ENCODE data around the gene UBL4A.

Gene UBL4A

DNA sequence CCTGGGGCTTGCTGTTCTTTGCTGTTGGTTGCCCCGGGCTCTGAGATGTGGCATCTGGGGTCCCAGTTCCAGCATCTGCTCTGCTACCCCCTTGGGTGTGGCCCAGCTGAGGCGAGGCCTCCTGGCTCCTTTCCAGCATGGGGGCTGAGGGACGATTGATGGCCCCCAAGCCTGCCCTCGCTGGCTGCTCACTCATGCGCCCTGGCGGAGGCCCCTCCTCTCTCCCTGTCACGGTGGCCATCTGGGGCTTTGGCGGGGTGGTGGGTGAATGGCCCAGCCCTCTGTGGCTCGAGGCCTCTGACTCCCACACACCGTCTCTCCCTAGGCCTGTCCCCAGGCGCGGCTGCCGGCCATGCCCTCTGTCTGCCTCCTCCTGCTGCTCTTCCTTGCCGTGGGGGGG, 26.6 kb downstream of the UBL4A start:
- TF ChIP-seq, protein P1, sequence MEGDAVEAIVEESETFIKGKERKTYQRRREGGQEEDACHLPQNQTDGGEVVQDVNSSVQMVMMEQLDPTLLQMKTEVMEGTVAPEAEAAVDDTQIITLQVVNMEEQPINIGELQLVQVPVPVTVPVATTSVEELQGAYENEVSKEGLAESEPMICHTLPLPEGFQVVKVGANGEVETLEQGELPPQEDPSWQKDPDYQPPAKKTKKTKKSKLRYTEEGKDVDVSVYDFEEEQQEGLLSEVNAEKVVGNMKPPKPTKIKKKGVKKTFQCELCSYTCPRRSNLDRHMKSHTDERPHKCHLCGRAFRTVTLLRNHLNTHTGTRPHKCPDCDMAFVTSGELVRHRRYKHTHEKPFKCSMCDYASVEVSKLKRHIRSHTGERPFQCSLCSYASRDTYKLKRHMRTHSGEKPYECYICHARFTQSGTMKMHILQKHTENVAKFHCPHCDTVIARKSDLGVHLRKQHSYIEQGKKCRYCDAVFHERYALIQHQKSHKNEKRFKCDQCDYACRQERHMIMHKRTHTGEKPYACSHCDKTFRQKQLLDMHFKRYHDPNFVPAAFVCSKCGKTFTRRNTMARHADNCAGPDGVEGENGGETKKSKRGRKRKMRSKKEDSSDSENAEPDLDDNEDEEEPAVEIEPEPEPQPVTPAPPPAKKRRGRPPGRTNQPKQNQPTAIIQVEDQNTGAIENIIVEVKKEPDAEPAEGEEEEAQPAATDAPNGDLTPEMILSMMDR (IDR thresholded peaks at IDR 0.05; ENCODE audit: low read depth, low read length) = no peak
- no peak for TF ChIP-seq MYC (IDR thresholded peaks at IDR 0.05; ENCODE audit: low read depth, low read length)
- H3K4me3 ChIP-seq (ENCODE audit: low read depth, low read length) = no peak overlapping the region

DNA sequence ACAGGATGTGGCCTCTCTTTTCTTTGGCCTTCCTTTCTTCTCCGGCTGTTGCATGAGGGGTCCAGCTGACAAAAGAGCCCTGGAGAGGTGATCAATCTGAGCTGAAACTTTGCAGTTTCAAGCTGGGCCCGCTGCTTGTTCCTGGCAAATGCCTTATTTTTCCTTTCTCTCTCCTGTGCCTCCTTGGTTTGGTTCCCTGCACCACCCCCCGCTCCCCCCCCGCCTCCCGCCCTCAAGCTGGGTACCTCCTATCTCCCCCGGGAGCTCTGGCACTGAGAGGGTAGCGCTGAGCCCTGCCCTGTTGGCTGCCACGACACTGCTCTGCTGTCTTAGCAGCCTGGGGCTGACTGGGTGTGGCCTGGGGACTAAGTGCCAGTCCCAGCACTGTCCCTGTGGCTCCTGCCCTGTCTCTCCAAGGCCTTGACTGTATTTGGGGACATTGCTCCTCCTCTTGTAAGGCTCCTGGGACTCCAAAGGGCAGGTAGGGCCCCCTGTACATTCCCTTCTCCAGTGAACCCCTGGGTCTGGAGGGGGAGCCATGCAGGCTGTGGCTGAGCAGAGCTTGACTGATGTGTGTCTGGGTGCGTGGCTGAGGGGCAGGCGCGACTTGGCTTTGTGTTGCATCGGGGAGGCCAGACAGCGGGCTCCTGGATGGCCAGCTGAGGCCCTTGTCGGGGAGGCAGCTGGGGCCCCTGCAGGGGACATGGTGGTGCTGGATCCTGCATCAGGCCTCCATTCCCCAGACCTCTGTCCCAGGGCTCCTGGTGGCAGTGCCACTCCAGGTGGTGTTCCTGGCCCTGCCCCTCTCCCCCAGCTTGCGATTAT, 27.2 kb downstream of the UBL4A start:
- H3K4me3 ChIP-seq (ENCODE audit: low read depth, low read length) = peak overlapping the region; percentile 62
- peak; percentile 52 for DNase-seq (ENCODE audit: low read depth)
- TF ChIP-seq, protein P2, sequence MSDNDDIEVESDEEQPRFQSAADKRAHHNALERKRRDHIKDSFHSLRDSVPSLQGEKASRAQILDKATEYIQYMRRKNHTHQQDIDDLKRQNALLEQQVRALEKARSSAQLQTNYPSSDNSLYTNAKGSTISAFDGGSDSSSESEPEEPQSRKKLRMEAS (IDR thresholded peaks at IDR 0.05; ENCODE audit: low read depth, low read length) = no peak
- TF ChIP-seq, protein P1 (IDR thresholded peaks at IDR 0.05; ENCODE audit: low read depth, low read length) = no peak
- TF ChIP-seq POLR2A (IDR thresholded peaks at IDR 0.05; ENCODE audit: extremely low read depth, insufficient read length) (no peak), MYC (IDR thresholded peaks at IDR 0.05; ENCODE audit: low read depth, low read length) (no peak)

More for the DNA sequence above, 26.6 kb downstream of the UBL4A start:
- DNase-seq (ENCODE audit: low read depth) = peak; percentile 35

DNA sequence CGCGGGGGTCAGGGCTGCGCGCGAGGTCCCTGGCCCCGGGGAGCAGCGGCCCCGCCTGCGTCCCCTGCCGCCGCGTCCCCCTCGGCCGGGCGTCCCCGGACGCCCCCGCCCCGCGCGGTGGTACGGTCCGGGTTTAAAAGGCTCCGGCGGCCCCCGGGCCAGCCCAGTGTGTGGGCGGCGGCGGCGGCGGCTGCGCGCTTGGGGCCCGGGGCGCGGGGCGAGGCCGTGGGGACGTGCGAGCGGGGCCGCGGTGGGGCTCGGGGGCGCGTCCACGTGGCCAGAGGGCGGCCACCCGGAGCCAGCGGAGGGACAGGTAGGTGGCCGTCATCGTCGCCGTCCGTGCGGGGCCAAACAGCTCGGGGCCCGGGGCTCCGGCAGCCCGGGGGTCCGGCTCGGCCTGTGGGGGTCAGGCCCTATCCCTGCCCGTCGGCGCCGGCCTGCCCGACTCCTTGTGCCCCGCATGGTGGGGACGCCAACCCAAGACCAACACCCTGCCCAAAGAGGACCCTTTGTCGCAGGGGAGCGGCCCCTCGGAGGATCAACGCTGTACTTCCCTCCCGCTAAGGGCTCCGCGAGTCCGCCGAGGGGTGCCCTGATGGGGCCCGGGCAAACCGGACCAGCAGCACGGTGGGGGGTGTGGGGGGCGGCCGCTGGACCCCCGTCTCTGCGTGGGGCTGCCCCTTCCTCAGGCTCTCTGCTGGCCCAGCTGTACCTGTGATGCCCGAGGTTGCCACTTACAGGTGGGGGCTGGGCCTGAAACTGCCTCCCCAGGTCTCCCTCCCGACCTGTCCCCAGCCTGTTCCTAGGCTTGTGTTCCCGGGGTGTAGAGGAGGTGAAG, 28.1 kb downstream of the UBL4A start, which contains the start of gene PLXNA3:
Gene PLXNA3, plus strand, starts transcription at position 166 of the 838 bp plus-strand sequence. CDS start 1,903 bp downstream, outside the sequence.
- TF ChIP-seq, protein P1 (IDR thresholded peaks at IDR 0.05; ENCODE audit: low read depth, low read length) = no peak
- TF ChIP-seq, protein P2 (IDR thresholded peaks at IDR 0.05; ENCODE audit: low read depth, low read length) = no peak
- TF ChIP-seq MYC (IDR thresholded peaks at IDR 0.05; ENCODE audit: low read depth, low read length) (no peak), POLR2A (IDR thresholded peaks at IDR 0.05; ENCODE audit: extremely low read depth, insufficient read length) (no peak)
- DNase-seq (ENCODE audit: low read depth) = peak; percentile 62
- H3K4me3 ChIP-seq (ENCODE audit: low read depth, low read length) = peak within 1 kb of the TSS; percentile 62

DNA sequence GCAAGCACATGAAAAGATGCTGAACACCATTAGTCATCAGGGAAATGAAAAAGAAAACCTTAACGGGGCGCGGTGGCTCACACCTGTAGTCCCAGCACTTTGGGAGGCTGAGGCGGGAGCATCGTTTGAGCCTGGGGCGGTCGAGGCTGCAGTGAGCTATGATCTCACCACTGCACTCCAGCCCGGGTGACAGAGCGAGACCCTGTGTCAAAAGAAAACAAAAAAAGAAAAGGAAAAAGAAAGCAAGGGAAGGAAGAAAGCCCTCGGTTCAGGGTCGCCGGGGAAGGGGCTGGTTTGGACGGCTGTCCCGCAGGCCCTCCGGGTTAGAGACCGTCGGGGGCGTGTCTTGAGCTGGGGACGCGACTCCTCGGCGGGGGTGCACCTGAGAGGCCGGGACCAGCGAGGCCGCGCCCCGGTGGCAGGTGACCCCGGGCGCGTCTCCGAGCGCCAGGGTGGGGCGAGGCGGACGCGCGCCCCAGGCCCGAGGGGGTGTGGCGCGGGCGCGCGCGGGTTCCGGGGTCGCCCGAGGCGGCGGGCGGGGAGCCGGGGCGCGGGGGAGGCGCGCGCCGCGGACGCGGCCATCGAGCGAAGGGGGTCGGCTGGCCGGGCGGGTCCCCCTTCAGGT, 28.8 kb downstream of the UBL4A start:
- TF ChIP-seq, protein P2 (IDR thresholded peaks at IDR 0.05; ENCODE audit: low read depth, low read length) = no peak
- TF ChIP-seq MYC (IDR thresholded peaks at IDR 0.05; ENCODE audit: low read depth, low read length) = no peak
- no peak for TF ChIP-seq POLR2A (IDR thresholded peaks at IDR 0.05; ENCODE audit: extremely low read depth, insufficient read length)
- TF ChIP-seq, protein P1 (IDR thresholded peaks at IDR 0.05; ENCODE audit: low read depth, low read length) = no peak
- DNase-seq (ENCODE audit: low read depth) = peak; percentile 45
- peak overlapping the region; percentile 28 for H3K4me3 ChIP-seq (ENCODE audit: low read depth, low read length)

DNA sequence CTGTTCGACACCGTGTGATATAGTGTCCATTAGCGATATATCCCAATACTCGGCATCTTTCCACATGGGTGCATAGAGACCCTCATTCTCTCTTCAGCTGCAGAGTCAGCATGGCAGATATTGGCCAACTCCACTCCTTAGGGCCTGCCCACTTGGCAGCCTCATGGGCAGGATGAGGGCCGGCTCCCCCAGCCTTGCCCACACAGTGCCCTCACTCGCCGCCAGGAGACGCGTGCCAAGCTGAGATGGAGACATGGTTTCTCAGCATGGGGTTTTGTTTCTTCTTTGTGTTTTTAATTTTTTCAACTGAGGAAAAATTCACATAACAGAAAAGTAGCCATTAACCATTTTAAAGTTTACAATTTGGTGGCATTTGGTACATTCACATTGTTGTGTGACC, 33.6 kb downstream of the UBL4A start:
- DNase-seq (ENCODE audit: low read depth) = no peak
- TF ChIP-seq MYC (IDR thresholded peaks at IDR 0.05; ENCODE audit: low read depth, low read length) (no peak), POLR2A (IDR thresholded peaks at IDR 0.05; ENCODE audit: extremely low read depth, insufficient read length) (no peak)
- TF ChIP-seq, protein P1 (IDR thresholded peaks at IDR 0.05; ENCODE audit: low read depth, low read length) = no peak
- TF ChIP-seq, protein P2 (IDR thresholded peaks at IDR 0.05; ENCODE audit: low read depth, low read length) = no peak
- H3K4me3 ChIP-seq (ENCODE audit: low read depth, low read length) = no peak overlapping the region

Measured in NB4 (cell line).